K562 (cell line): ENCODE measurements around the gene SLC12A9. TPM values are rescaled to one million over a fixed set of nuclear protein-coding genes. Genes with fewer than 3 reads are reported as not detected.

Experiments used
- DPF2 ChIP-seq: fragments of 450-650 bp; IDR thresholded peaks from 2 replicates; pipeline ENCODE4 v1.6.1; 2016
- EP400 ChIP-seq: fragments of 450-650 bp; IDR thresholded peaks from 2 replicates; pipeline ENCODE4 v1.6.1; 2017; ENCODE audit warnings: antibody characterized with exemption, mild to moderate bottlenecking, moderate library complexity
- GTF3C2 ChIP-seq: IDR thresholded peaks from 3 replicates; pipeline ENCODE4 v1.6.1; 2011; ENCODE audit warnings: borderline replicate concordance, mild to moderate bottlenecking, moderate library complexity; ENCODE audit not compliant: insufficient read length; ENCODE audit errors: extremely low read depth
- HDAC2 ChIP-seq: fragments of 450-650 bp; IDR thresholded peaks from 2 replicates; pipeline ENCODE4 v1.6.1; 2016; ENCODE audit warnings: mild to moderate bottlenecking
- HIVEP1 ChIP-seq: fragments of 250-450 bp; sonication (Bioruptor Pico); IDR thresholded peaks from 2 replicates; pipeline ENCODE4 v1.4.0; 2020; ENCODE audit warnings: mild to moderate bottlenecking
- KAT2B ChIP-seq: IDR thresholded peaks from one replicate; pipeline ENCODE4 v1.6.1; 2012; ENCODE audit warnings: low read depth, mild to moderate bottlenecking, control low read depth, inconsistent platforms, low read length, moderate library complexity
- KDM5B ChIP-seq: fragments of 200-600 bp; sonication (generic); IDR thresholded peaks from 2 replicates; pipeline ENCODE4 v1.6.1; 2012; ENCODE audit warnings: low read depth, mild to moderate bottlenecking, moderate library complexity, low read length, control low read depth, inconsistent platforms; ENCODE audit not compliant: insufficient replicate concordance
- KLF1 ChIP-seq: fragments of 450-650 bp; IDR thresholded peaks from 2 replicates; pipeline ENCODE4 v1.6.1; 2016; ENCODE audit warnings: missing genetic modification characterization, missing compliant biosample characterization
- NCOA4 ChIP-seq: fragments of 450-650 bp; IDR thresholded peaks from 2 replicates; pipeline ENCODE4 v1.6.1; 2018; ENCODE audit warnings: mild to moderate bottlenecking; ENCODE audit not compliant: partially characterized antibody
- PHB2 ChIP-seq: fragments of 450-650 bp; IDR thresholded peaks from 2 replicates; pipeline ENCODE4 v1.6.1; 2017; ENCODE audit warnings: low read depth
- PHF21A ChIP-seq: fragments of 450-650 bp; IDR thresholded peaks from 2 replicates; pipeline ENCODE4 v1.6.1; 2017; ENCODE audit warnings: low read depth, borderline replicate concordance
- PKNOX1 ChIP-seq: fragments of 450-650 bp; IDR thresholded peaks from 2 replicates; pipeline ENCODE4 v1.6.1; 2016
- POLR2H ChIP-seq: IDR thresholded peaks from 2 replicates; pipeline ENCODE4 v1.6.1; 2016; ENCODE audit warnings: missing genetic modification characterization, low read depth, mild to moderate bottlenecking, control low read depth, missing compliant biosample characterization, moderate library complexity
- PTTG1 ChIP-seq: fragments of 450-650 bp; IDR thresholded peaks from 2 replicates; pipeline ENCODE4 v1.6.1; 2016; ENCODE audit warnings: low read depth, mild to moderate bottlenecking, missing genetic modification characterization, missing compliant biosample characterization
- RFX1 ChIP-seq: fragments of 450-650 bp; IDR thresholded peaks from 2 replicates; pipeline ENCODE4 v1.6.1; 2016; ENCODE audit warnings: mild to moderate bottlenecking, moderate library complexity
- SIN3B ChIP-seq: fragments of 450-650 bp; IDR thresholded peaks from 2 replicates; pipeline ENCODE4 v1.6.1; 2017; ENCODE audit warnings: low read depth, mild to moderate bottlenecking, moderate library complexity
- SMAD3 ChIP-seq: fragments of 450-650 bp; formaldehyde crosslinking; conservative IDR thresholded peaks from 2 replicates; pipeline ENCODE4 v1.4.0; 2020; ENCODE audit warnings: mild to moderate bottlenecking
- SRSF9 ChIP-seq: fragments of 200-400 bp; formaldehyde crosslinking; IDR thresholded peaks from 2 replicates; pipeline ENCODE4 v1.6.1; 2017; ENCODE audit warnings: low read depth, low read length, borderline replicate concordance
- TCF7 ChIP-seq: sonication (generic); IDR thresholded peaks from 2 replicates; pipeline ENCODE4 v1.6.1; 2016; ENCODE audit warnings: antibody characterized with exemption, borderline replicate concordance
- TGIF2 ChIP-seq: sonication (generic); formaldehyde crosslinking; IDR thresholded peaks from 2 replicates; pipeline ENCODE4 v1.8.1; 2022; ENCODE audit warnings: mild to moderate bottlenecking, missing genetic modification reagents, moderate library complexity
- THRAP3 ChIP-seq: fragments of 450-650 bp; IDR thresholded peaks from 2 replicates; pipeline ENCODE4 v1.6.1; 2016; ENCODE audit warnings: mild to moderate bottlenecking, inconsistent platforms, borderline replicate concordance
- USF2 ChIP-seq: sonication (generic); formaldehyde crosslinking; IDR thresholded peaks from 2 replicates; pipeline ENCODE4 v1.5.0; 2020; ENCODE audit warnings: missing genetic modification reagents
- XRCC4 ChIP-seq: IDR thresholded peaks from one replicate; pipeline ENCODE4 v1.6.1; 2011; ENCODE audit not compliant: insufficient read depth, insufficient read length; ENCODE audit errors: extremely low read depth
- polyA plus RNA-seq, 8 experiments: library from polyadenylated mRNA; depleted of rRNA in 4 of 8; stranded (reverse) in 5 of 8; unstranded in 3 of 8; fragments of >200 nt; fragmentation: Nextera tagmentation in 2 of 8; fragmentation: Illumina TruSeq in 1 of 8; extraction: Ambion mirVana in 2 of 8; extraction: Trizol in 1 of 8; gene quantifications; 2 replicates each; pipeline versions ENCODE4 v1.2.1 to v1.2.3, GENCODE V29; 2011 to 2014; ENCODE audit warnings: inconsistent platforms in 1 of 8, missing spikeins in 1 of 8
- total RNA-seq, 7 experiments: library from RNA; depleted of rRNA in 6 of 7; stranded (reverse); fragments of >200 nt in 6 of 7; fragmentation: Illumina TruSeq in 2 of 7; extraction: Trizol in 2 of 7; gene quantifications; 2 replicates each; pipeline versions ENCODE4 v1.2.1 to v1.2.3, GENCODE V29; 2011 to 2021; ENCODE audit warnings: low replicate concordance in 1 of 7

Gene SLC12A9
- total and polyA plus RNA-seq, 9 of the 15 experiments (the other 6 are each of a cell fraction or from before 2014, with no cell fraction given): 0.06 to 20.2 (median 10.7) TPM

GRCh38 chr7:100837099-100837836 is 15.2 kb upstream of the SLC12A9 start (continued):
- TF ChIP-seq KDM5B (no peak), TGIF2 (CRISPR knock-in tag) (no peak), SIN3B (no peak), SRSF9 (no peak), DPF2 (peak; percentile 78), PHB2 (no peak), GTF3C2 (peak; percentile 72), XRCC4 (no peak), PKNOX1 (peak; percentile 74), HIVEP1 (no peak), TCF7 (no peak), NCOA4 (no peak), USF2 (peak; percentile 100), KLF1 (tag) (no peak), PTTG1 (tag) (no peak), THRAP3 (no peak), RFX1 (no peak), POLR2H (tag) (peak; percentile 85), SMAD3 (CRISPR knock-in tag) (no peak), KAT2B (no peak), PHF21A (no peak), HDAC2 (peak; percentile 31; the same call in 1 of the 2 replicates), EP400 (peak; percentile 91)
